ENCODE results near the gene CADPS2.

DNA sequence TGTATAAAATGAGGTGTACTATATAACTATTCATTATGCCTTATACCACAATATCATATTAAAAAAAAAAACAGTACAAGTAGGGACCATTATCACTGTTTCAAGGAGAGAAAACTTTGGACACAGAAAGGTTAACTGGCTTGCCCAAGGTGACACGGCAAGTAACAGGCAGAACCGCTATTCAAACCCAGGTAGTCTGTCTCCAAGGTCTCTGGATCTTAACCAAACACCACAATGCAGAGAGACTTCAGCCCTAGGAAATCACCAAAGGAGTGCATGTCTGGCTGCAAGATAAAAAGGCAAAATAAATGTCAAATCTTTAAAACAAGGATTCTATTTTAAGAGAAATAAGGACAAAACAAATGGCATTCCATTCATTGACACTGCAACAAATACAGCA is 56.3 kb downstream of the CADPS2 start:
- TF ChIP-seq POLR2A (IDR thresholded peaks at IDR 0.05): no peak
- TF ChIP-seq, protein P1, sequence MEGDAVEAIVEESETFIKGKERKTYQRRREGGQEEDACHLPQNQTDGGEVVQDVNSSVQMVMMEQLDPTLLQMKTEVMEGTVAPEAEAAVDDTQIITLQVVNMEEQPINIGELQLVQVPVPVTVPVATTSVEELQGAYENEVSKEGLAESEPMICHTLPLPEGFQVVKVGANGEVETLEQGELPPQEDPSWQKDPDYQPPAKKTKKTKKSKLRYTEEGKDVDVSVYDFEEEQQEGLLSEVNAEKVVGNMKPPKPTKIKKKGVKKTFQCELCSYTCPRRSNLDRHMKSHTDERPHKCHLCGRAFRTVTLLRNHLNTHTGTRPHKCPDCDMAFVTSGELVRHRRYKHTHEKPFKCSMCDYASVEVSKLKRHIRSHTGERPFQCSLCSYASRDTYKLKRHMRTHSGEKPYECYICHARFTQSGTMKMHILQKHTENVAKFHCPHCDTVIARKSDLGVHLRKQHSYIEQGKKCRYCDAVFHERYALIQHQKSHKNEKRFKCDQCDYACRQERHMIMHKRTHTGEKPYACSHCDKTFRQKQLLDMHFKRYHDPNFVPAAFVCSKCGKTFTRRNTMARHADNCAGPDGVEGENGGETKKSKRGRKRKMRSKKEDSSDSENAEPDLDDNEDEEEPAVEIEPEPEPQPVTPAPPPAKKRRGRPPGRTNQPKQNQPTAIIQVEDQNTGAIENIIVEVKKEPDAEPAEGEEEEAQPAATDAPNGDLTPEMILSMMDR (IDR thresholded peaks at IDR 0.05): no peak
